ENCODE results near the gene ADPRHL1. TPM values are rescaled to one million over a fixed set of nuclear protein-coding genes. Genes with fewer than 3 reads are reported as not detected.

Gene ADPRHL1
- total and polyA plus RNA-seq, 12 donors = 163 to 939 (median 656) TPM

DNA sequence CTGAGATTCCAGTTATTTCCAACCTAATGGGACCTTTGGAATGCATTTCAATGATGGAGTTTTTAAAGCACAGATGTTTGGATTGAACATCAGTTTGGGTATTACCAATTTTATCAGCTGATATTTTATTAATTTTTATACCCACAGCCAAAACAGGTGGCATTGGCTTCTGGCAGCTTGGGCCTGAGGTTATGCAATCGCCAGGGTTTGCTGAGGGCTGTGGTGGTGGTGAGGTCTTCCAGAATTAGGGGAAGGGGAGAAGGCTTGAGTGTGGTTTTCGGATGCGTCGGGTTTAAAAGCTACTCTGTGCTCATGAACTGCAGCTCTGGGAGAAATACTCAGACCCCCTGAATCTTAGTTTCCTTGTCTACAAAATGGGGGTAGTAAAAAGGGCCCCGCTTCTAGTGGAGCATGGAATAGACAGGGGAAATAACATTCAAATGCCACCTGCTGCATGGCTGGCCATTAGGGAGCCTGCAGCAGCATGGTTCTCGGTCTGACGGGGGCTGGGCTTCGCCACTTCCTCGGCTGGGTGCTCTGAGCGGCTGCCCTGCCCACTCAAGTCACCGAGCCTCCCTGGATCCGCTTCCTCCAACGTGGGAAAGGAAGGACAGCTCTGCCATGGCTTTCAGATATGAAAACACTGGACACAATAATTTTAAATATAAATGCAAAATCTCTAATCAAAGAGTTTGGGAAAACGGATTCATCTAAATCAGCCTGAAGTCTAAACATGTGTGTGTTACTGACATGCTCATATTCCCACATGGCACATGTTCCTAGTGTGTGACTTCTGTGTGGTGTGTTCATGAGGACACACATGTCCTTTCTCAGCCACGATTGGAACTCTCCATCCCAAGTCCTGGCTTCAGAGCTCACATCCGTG lies 35.2 kb downstream of the ADPRHL1 start:
- no peak for ATAC-seq
- Histone ChIP-seq H3K4me3 (no peak overlapping the region), H3K4me1 (peaks cover 0 to 21% (median 10%) of the 10 kb centered on the region in 9 donors), H3K27me3 (no peaks in the 10 kb centered on the region), H3K27ac (peak overlapping the region in 1 of 10 donors; percentile 43), H3K36me3 (peaks cover 0 to 34% (median 3%) of the 10 kb centered on the region in 9 donors), H3K9me3 (no peaks in the 10 kb centered on the region)
- DNase-seq = no peak
- TF ChIP-seq, protein P1, sequence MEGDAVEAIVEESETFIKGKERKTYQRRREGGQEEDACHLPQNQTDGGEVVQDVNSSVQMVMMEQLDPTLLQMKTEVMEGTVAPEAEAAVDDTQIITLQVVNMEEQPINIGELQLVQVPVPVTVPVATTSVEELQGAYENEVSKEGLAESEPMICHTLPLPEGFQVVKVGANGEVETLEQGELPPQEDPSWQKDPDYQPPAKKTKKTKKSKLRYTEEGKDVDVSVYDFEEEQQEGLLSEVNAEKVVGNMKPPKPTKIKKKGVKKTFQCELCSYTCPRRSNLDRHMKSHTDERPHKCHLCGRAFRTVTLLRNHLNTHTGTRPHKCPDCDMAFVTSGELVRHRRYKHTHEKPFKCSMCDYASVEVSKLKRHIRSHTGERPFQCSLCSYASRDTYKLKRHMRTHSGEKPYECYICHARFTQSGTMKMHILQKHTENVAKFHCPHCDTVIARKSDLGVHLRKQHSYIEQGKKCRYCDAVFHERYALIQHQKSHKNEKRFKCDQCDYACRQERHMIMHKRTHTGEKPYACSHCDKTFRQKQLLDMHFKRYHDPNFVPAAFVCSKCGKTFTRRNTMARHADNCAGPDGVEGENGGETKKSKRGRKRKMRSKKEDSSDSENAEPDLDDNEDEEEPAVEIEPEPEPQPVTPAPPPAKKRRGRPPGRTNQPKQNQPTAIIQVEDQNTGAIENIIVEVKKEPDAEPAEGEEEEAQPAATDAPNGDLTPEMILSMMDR (IDR thresholded peaks at IDR 0.05) = no peak
- intact Hi-C loops (cut with DNase I) = no loop called here
- 56 to 58% methylated on average over 16 of the region's 16 CpGs for WGBS, 2 donors

DNA sequence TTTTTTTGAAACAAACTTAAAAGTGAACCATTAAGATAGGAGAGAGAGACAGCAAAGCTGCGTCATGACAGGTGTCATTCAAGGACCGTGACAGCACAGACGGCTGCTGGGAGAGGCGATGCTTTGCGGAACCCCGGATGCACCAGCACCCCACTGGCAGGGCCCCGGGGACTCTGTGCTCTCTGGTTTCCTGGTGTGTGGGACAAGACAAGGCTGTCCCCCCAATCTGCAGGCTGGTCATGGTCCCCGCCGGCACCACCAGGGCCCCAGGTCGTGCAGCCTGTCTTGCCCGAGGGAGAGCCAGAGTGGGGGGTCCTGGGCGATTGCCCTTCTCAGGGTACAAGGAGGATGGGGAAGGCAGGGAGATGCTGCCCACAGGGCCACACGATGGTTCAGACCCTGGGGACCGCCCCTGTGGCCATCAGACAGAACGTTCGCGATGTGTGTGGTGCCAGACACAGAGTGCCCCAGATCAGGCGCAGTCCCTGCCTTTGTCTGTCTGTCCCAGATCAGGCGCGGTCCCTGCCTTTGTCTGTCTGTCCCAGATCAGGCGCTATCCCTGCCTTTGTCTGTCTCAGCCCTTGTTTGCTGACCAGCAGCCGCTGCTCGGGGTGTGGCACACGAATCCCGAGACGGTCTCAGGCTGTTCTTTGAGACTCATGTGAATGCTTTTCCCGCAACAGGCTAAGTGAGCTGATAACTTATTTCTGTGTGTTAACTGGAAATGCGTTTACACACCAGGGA lies 36.1 kb downstream of the ADPRHL1 start:
- peak overlapping the region in 3 of 10 donors; percentile 18 to 43 (median 25) for H3K27ac ChIP-seq
- TF ChIP-seq, protein P1 (IDR thresholded peaks at IDR 0.05) = no peak
- ATAC-seq = peak in 6 of 8 donors; percentile 1 to 14 (median 5)
- H3K4me3 ChIP-seq = no peak overlapping the region
- peaks cover 0 to 21% (median 10%) of the 10 kb centered on the region in 9 donors for H3K4me1 ChIP-seq
- H3K36me3 ChIP-seq = peaks cover 0 to 25% (median 3%) of the 10 kb centered on the region in 9 donors
- DNase-seq = no peak
- intact Hi-C loops (cut with DNase I) = no loop called here
- 69 to 70% methylated on average over 28 of the region's 28 CpGs for WGBS, 2 donors
- no peaks in the 10 kb centered on the region for H3K9me3 ChIP-seq
- no peaks in the 10 kb centered on the region for H3K27me3 ChIP-seq

DNA sequence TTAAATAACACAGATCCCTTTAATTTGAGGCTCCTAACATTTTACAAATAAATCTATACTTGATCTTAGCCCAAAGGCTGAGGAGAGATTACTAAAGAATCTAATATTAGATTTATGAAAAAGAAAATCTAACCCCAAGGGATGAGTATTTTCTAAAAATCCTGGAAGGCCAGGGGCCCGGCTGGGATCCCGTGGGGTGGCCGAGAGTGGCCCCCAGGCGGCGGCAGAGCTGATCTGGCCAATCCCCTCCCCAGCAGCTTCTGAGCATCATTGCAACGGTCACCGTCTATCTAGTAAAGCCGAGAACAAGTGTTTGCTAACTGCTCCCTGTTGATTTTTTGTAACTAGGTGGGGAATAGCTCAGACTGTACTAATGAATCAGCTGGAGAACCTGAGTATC lies 37.5 kb downstream of the ADPRHL1 start:
- no peak for DNase-seq

DNA sequence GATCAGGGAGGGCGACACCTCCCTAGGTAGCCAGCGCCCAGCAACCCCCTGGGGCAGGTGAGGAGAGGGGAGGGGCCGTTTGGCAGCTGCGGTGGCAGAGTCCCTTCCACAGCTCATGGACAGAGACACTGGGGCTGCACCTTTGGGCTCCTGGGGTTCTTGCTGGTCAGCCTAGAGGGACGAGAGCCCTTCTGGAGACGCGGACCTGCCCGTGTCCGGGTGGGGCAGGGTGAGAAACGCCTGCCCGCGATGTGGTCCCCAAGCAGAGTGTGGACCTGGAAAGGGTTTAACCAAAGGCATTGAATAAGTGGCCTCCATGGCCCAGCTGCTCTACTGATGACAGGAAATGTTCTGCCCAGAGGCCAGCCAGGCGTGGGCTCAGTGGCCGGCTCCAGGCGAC lies 38.3 kb downstream of the ADPRHL1 start:
- Histone ChIP-seq H3K9me3 (no peaks in the 10 kb centered on the region), H3K4me3 (no peak overlapping the region), H3K27ac (peak overlapping the region in 8 of 10 donors; percentile 62 to 84 (median 79)), H3K36me3 (peaks cover 0 to 10% (median 0%) of the 10 kb centered on the region in 9 donors), H3K27me3 (no peaks in the 10 kb centered on the region), H3K4me1 (peaks cover 3 to 39% (median 10%) of the 10 kb centered on the region in 9 donors)
- intact Hi-C loops (cut with DNase I) = no loop called here
- no peak for ATAC-seq
- no peak for DNase-seq
- TF ChIP-seq, protein P1 (IDR thresholded peaks at IDR 0.05) = no peak
- 93 to 94% methylated on average over 15 of the region's 15 CpGs for WGBS, 2 donors

More for the DNA sequence above, 37.5 kb downstream of the ADPRHL1 start:
- H3K36me3 ChIP-seq = peaks cover 0 to 16% (median 0%) of the 10 kb centered on the region in 9 donors
- H3K9me3 ChIP-seq = no peaks in the 10 kb centered on the region
- TF ChIP-seq, protein P1 (IDR thresholded peaks at IDR 0.05) = no peak
- WGBS, 2 donors = 74% methylated on average over 8 of the region's 8 CpGs
- H3K27ac ChIP-seq = peak overlapping the region in 1 of 10 donors; percentile 1
- no peak for ATAC-seq
- H3K27me3 ChIP-seq = no peaks in the 10 kb centered on the region
- intact Hi-C loops (cut with DNase I) = no loop called here
- H3K4me1 ChIP-seq = peaks cover 3 to 31% (median 10%) of the 10 kb centered on the region in 9 donors
- H3K4me3 ChIP-seq = no peak overlapping the region
